ENCODE data around the gene TMED7.

TMED7 gene

GRCh38 chr5:115626445-115626823, 598 bp upstream of the TMED7 start:
- FAIRE-seq, result no peak

- no peak for FAIRE-seq
Measured at GRCh38 chr5:115624994-115625393, 842 bp downstream of the TMED7 start.

GRCh38 chr5:115623658-115624057, 2.2 kb downstream of the TMED7 start:
- no peak for FAIRE-seq

- no peak for FAIRE-seq
Measured at GRCh38 chr5:115621365-115621900, 4.4 kb downstream of the TMED7 start.

GRCh38 chr5:115616892-115617291, 8.9 kb downstream of the TMED7 start:
- FAIRE-seq, result no peak

- FAIRE-seq, result no peak
Measured at GRCh38 chr5:115616472-115616871, 9.4 kb downstream of the TMED7 start.

- no peak for FAIRE-seq
Measured at GRCh38 chr5:115611873-115612272, 14.0 kb downstream of the TMED7 start.

GRCh38 chr5:115607935-115608334, 17.9 kb downstream of the TMED7 start:
- FAIRE-seq, result no peak

GRCh38 chr5:115605436-115605835, 20.4 kb downstream of the TMED7 start:
- no peak for FAIRE-seq

GRCh38 chr5:115602591-115603125, 23.2 kb downstream of the TMED7 start:
- no peak for FAIRE-seq

- no peak for FAIRE-seq
Measured at GRCh38 chr5:115601701-115602590, 23.9 kb downstream of the TMED7 start, which contains the start of gene TICAM2. TICAM2 (minus strand) TSS chr5:115602479; CDS start chr5:115581256, 21,223 bp downstream.

- no peak for FAIRE-seq
Measured at GRCh38 chr5:115600766-115601165, 25.1 kb downstream of the TMED7 start.

GRCh38 chr5:115599924-115600323, 25.9 kb downstream of the TMED7 start:
- no peak for FAIRE-seq

- FAIRE-seq, result no peak
Measured at GRCh38 chr5:115599502-115599901, 26.3 kb downstream of the TMED7 start.

- FAIRE-seq, result no peak
Measured at GRCh38 chr5:115594128-115595047, 31.4 kb downstream of the TMED7 start.

GRCh38 chr5:115589043-115589442, 36.8 kb downstream of the TMED7 start:
- FAIRE-seq, result no peak

GRCh38 chr5:115588640-115589039, 37.2 kb downstream of the TMED7 start:
- no peak for FAIRE-seq

- FAIRE-seq, result no peak
Measured at GRCh38 chr5:115586525-115587146, 39.2 kb downstream of the TMED7 start.

- no peak for FAIRE-seq
Measured at GRCh38 chr5:115585265-115585664, 40.6 kb downstream of the TMED7 start.

GRCh38 chr5:115584501-115584900, 41.3 kb downstream of the TMED7 start:
- no peak for FAIRE-seq

GRCh38 chr5:115583474-115583873, 42.4 kb downstream of the TMED7 start:
- FAIRE-seq, result no peak

GRCh38 chr5:115580941-115581340, 44.9 kb downstream of the TMED7 start:
- FAIRE-seq, result no peak

All from colon (tissue), 2 donors.